Stimulated activated CD4-positive, alpha-beta T cell treated with anti-CD3 and anti-CD28 coated beads, TNF-alpha, amount 100 ng/mL, for 4 hours (primary cell): ENCODE data around the gene RAB29.

Experiments used
- DNase-seq, 3 experiments: peaks; one replicate each; pipeline ENCODE4 v3.0.0-alpha.2; 2020; ENCODE audit warnings: low read depth in 3 of 3

RAB29 gene

DNA sequence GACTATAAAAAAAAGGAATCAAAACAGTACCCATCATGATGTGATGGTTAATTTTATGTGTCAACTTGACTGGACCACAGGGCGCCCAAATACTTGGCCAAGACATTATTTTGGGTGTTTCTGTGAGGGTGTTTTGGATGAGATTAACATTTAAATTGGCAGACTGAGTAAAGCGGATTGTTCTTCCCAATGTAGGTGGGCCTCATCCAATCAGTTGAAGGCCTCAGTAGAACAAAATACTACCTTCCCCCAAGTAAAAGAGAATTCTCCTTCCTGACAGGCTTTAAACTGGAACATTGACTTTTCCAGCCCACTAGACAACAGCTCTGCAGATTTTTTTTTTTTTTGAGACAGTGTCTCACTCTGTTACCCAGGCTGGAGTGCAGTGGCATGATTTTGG, 10.7 kb downstream of the RAB29 start:
- no peak for DNase-seq

DNA sequence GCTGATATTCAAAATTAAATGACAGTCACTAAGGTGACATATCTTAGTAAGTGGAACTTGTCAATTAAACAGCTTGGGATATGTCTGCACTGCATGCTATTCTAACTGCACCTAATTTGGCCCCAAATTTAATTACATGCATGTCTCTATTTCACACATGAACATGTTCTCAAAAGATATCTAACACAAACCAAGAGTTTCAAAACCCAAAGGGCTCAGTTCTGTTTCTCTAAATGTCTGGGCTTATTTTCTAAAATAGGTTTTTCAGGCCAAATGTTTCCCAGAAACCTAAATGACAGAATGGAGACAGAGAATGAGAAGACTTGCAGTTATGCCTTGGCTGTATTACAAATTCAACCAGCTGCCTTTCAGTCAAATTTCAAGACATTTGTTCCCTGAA, 11.3 kb downstream of the RAB29 start:
- DNase-seq, result no peak

DNA sequence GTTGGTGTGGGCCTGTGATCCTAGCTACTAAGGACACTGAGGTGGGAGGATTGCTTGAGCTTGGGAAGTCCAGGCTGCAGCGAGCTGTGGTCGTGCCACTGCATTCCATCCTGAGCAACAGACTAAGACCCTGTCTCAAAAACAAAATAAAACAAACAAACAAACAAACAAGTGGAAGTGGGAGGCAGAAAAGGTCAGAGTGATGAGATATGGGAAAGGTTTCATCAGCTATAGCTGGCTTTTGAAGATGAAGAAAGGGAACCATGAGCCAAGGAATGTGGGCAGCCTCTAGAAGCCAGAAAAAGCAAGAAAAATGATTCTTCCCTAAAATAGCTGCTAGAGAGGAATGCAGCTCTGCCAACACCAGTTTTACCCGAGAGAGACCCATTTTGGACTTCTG, 14.7 kb downstream of the RAB29 start:
- DNase-seq, result no peak

DNA sequence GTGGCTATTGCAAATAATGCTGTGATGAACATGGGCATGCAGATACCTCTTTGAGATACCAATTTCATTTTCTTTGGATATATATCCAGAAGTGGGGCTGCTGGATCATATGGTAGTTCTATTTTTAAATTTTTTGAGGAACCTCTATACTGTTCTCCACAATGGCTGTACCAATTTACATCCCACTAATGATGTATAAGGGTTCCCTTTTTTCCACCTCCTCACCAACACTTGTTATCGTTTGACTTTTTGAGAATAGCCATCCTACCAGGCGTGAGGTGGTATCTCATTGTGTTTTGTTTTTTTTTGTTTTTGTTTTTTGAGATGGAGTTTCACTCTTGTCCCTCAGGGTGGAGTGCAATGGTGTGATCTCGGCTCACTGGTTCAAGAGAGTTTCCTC, 18.7 kb downstream of the RAB29 start:
- DNase-seq, result no peak

DNA sequence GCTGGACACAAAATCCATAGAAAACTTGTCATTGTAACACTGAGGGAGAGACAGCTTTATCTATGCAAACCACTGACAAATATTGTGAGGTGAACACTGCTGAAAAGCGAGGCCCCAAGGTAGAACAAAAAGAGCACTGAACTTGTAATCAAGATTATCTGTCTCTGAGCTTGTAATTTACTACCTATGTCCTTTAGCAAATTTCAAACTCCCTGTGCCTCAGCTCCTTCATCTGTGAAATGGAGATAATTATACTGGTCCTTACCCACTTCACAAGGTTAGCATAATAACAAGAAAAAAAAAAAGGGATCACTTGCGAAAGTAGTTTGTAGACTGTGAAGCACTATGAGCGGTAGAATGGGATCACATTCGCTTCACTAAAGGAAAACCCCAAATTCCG, 20.4 kb downstream of the RAB29 start:
- DNase-seq, result no peak

DNA sequence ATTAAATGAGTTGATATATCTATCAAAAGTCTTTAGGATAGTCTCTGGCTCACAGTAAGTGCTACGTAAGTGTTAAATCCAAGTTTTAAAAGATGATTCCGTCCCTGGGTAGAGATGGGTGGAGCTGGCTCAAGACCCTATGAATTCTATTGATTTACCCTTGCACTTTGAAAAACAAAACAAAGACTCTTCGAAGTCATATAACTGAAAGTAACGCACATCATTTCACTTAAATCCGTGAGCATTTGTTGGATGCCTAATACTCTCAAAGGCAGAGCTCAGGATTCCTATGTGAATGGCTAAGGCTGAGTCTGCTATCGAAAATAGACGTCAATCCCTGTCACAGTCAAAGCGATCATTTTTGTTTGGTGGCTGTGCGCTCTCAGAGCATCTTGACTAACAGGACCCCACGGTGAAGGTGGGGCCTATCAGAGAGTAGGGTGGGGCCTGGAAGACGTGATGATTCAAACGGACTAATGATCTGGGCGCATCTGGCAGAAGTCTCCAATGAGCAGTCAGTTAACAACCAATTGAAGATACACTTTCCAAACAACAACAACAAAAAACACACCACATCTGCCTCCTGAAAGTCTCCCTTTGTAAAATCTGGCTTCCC, 24.1 kb downstream of the RAB29 start:
- DNase-seq, result no peak

DNA sequence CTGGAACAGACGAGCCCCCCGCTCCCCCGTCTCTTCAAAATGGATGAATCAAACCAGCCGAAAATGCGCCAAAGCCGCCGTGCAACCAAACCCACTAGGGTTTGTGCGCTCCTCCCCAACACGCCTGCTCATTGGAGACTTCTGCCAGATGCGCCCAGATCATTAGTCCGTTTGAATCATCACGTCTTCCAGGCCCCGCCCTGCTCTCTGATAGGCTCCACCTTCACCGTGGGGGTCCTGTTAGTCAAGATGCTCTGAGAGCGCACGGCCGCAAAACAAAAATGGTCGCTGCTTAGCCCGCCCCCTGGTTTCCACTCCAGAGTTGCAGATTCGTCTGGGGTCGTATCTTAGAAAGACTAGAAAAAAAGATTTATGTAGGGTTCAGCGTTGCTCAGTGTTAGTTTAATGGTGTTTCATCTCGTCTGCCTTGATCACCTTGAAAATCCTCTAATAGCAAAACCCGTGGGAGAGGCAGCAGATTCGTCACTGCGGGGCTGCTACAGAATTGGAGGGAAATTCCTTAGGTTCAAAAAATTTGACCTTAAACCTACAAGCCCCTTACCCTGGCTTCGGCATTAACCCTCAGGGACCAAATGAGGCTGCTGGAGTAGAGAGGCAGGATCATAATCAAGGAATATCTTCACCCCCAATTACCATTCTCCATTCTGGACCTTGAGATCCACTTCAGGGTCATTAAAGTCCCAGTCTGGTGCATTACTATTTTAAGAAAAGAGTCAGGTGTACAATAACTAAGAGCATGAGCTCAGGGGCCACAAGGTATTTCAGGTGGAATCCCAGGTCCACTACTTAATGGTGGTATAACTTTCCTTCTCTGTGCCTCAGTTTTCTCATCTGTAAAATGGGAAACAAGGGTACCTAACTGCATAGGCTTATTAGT, 24.9 kb downstream of the RAB29 start, which contains the start of gene NUCKS1:
Gene NUCKS1, minus strand, starts transcription at position 45 of the 898 bp plus-strand sequence. CDS start 209 bp downstream, outside the sequence.
- peak; percentile 84 to 96 (median 91) for DNase-seq

DNA sequence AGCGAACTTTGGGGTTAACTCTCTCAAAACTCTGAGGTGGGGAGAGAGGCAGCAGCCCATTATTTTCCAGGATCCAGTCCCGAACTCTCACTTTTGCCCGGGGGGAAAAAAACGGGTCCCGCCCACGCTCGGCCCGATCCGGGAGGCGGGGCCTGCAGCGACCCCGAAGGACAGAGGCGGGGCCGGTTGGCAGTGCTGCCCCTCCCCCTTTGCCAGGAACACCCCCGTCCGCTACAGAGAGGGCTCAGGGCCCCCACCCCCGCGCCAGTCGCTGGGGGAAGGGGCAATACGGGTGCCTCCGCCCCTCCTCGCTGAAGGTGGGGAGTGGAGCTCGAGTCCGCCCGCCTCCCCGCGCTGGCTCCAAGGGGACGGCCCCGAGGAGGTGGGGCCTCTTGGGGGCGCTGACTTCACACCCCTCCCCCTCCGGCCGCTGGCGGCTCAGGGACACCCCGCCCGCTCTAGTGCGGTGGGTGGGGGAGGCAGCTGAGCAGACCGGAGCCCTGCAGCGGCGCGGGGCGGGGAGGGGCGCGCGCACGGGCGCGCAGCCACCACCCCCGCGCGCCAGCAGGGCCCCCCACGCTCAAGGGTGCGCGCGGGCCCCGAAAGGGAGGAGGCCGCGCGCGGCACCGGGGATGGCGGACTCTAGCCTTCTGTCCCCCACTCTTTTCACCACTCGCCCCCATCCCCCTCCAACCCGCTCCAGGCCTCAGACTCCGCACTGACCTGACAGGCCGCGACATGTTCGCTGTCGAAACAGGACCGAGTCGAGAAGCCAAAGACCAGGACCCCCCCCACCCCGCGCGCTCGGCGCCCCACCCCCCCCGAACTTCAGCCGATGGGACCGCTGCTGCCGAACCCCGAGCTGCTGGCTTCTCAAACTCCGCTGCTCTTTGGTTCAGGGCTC, 25.8 kb downstream of the RAB29 start:
- DNase-seq, result peak; percentile 89 to 95 (median 94)

DNA sequence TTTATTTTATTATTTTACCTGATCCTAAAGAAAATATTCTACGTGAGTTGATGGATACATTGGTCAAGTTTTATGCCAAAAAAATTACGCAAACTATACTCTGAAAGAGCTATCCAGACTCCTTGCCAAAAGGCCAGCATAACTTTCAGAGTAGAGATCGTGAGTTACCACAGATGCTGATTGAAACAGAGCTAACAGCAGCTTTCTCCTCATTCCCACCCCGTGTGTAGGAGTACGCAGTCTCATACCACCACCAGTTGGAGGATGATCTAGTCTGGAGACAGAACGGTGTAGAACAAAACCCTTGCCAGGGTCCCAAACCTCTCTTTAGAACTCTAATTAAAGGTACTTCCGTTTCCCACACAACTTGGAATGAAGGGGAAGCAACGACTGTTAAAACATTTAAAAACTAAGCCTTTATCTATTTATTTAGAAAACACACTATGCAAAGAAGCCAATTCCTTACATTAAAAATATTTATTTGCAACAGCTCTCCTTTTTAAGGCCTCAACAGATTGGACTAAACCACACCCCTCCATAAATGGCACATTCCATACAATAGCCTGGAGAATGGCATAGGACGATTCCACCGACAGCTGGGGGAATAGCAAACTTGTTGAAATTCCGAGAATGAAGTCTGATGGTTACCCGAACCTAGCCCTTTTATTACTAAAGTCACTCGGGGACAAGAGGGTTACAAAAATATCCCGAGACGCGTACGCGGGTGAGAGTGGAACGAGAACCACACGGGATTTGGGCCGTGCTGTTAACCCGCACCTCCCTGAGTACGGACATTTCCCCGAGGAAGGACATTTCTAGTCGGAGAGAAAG, 26.7 kb downstream of the RAB29 start:
- no peak for DNase-seq

DNA sequence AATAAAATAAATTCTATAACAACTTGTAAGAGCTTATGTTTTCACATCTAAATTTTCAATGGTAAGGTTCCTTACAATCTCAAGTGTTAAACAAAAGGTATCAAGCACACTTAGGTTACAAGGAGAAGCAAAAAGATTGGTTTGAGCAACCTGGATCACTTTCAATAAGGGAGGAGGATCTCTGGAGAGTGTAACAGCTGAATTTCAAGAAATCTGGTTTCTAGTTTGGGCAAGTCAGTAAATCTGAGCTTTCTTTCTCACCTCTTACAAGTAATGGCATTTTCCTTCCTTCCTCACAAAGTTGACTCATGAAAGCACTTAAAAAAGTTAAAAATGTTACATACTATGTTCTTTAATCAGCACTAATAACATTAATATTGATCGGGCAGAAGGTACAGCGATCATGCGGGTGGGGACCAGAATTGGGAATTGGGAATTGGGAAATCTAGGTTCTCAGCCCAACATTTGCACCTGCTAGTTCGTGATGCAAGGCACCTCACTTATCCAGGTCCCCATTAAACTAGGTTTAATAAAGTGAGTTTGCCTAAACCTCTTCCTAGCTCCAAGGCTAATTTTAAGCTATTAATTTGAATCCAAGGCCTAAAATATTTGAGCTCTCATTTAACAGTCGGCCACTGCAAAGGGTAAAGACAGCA, 28.4 kb downstream of the RAB29 start:
- no peak for DNase-seq

DNA sequence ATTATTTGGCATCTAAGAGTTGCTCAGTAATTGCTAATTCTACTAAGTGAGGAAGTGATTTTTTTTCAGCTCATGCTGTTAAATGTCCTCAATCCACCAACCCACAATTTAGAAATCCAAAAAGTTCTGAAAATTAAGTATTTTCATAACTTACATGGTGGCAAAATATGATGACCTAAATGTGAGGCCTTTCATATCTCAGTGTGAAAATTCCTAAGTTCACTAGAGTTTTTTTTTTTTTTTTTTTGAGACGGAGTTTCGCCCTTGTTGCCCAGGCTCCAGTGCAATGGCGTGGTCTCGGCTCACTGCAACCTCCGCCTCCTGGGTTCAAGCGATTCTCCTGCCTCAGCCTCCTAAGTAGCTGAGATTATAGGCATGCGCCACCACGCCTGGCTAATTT, 30.9 kb downstream of the RAB29 start:
- DNase-seq, result no peak

DNA sequence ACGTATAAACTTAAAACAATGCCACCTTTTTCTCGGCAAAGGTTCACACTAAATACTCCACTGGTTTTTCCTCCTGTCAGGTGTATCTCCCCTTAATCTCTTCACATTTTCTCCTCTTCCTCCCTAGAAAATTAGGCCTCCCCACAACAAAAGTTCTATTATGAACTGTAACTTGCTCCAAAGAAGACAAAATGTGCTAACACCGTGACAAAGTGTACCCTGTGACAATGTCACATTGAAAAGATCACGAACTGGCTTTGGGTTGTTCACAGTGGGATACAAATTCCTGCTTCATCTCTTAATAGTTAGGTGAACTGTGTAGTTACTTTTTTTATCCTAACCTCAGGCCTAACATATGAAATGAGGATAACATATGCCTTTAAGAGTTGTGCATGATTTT, 31.3 kb downstream of the RAB29 start:
- no peak for DNase-seq

DNA sequence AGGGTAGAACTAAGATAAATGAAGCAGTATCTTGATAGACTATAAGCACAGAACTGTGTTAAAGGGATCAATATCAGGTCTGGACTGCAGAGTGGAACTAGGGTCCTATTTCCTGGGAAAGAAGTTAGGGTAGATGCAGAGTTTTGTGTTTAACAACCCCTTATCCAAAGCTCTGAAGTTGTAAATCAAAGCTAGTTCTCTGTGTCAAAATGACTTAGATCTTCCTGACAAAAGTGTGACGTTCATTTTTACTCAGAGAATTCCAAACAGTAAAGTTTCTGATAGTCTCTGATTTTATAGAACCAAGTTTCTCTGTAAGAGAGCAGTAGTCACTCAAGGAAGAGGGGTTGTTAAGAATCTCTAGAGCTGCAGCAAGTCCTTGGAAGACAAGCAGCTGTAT, 33.6 kb downstream of the RAB29 start:
- no peak for DNase-seq

DNA sequence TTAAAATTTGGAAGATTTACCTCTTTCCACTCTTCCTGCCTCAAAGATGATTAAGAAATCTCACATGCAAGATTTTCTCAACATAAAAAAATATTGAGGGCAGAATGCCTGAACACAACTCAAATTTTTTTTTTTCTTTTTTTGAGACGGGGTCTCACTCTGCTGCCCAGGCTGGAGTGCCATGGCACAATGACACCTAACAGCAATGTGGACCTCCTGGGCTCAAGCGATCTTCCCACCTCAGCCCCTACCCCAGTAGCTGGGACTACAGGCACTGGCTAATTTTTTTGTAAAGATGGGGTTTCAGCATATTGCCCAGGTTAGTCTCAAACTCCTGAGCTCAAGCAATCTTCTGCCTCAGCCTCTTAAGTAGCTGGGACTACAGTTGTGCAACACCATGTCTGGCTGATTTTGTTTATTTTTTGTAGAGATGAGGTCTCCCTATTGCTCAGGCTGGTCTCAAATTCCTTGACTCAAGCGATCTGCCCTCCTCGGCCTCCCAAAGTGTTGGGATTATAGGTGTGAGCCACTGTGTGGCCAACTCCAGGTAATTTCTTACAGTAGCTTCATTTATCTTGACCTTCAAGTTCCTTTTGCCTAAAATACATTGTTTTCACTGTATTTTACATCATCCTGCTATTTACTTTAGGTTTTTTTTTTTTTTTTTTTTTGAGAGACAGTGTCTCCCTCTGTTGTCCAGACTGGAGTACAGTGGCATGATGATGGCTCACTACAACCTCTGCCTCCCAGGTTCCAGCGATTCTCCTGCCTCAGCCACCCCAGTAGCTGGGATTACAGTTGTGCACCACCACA, 35.7 kb downstream of the RAB29 start:
- DNase-seq, result no peak

DNA sequence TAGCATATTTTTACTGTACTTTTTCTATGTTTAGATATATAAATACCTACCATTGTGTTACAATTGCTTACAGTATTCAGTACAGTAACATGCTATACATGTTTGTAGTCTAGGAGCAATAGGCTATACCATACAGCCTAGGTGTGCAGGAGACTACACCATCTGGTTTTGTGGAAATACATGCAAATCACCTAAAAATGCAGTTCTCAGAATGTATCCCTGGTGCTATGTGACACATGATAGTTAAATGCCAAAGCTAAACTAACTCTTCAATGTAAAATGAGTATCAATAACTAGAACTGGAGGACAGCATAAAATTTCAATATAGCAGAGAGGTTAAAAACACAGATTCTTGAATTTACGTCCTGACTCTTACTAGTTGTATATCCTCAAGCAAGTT, 40.1 kb downstream of the RAB29 start:
- no peak for DNase-seq

DNA sequence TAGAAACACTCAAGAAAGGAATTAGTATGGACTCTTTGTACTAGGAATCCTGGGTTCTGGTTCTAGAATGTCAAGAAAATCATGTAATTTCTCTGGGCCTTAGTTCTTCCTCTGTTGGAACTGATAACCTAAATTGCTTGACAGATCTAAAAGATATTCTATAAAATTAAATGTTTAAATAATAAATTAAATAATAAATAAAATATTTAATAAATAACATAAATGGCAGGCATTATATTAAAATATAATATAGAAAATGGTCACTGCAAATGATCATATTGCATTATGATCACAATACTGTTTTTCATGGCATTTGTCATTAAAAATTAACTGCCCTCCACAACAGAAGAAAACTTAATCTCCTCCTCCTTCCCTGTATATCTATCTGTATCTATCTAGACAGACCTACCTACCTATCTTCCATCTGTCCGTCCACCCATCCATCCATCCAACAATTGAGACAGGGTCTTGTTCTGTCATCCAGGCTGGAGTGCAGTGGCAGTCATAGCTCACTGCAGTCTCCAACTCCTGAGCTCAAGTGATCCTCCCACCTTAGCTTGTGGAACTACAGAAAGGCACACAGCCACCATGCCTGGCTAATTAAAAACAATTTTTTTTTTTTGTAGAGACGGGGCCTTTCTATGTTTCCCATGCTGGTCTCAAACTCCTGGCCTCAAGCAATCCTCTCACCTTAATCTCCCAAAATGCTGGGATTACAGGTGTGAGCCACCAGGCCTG, 41.7 kb downstream of the RAB29 start:
- no peak for DNase-seq

DNA sequence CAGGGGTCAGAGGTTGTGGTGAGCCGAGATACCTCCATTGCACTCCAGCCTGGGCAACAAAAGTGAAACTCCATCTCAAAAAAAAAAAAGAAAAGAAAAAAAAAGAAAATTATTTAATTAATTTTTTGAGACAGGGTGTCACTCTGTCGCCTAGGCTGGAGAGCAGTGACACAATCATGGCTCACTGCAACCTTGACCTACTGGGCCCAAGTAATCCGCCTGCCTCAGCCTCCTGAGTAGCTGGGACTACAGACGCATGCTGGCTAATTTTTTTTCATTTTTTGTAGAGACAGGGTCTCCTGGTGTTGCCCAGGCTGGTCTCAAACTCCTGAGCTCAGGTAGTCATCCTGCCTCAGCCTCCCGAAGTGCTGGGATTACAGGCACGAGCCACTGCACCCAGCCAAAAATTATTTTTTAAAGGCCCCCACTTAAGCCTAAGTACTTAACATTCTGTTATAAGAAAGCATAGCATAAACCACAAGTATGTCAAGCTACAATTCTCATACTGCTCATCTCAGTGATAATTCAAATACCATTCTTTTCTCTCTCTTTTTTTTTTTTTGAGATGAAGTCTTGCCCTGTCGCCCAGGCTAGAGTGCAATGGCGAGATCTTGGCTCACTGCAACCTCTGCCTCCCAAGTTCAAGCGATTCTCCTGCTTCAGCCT, 45.2 kb downstream of the RAB29 start:
- DNase-seq, result no peak

DNA sequence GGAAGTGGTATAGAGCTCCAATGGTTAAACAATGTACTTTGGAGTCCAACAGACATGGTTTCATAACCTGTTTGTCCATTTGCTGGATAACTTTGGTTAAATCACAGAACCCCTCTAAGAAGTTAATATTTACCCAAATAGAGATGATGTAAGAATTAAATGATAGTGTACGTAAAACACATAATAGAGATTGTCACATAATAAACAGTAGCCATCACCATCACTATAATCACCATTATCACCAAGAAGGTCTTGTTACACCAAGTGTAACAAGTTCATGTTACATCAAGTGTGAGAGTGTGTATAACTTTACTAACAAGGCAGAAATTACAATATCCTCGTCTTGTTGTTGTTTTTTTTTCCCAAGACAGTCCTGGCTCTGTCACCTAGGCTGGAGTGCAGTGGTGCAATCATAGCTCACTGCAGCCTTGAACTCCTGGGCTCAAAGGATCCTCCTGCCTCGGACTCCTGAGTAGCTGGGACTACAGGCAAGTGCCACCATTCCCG, 48.6 kb downstream of the RAB29 start:
- no peak for DNase-seq
